WTC11 (cell line): ENCODE data around the gene MAGEB5. TPM values are rescaled to one million over a fixed set of nuclear protein-coding genes. Genes with fewer than 3 reads are reported as not detected.
"Not testable (repeated sequence)": the region's sequence is repeated elsewhere in the genome, so short reads cannot be mapped to it uniquely, and the experiment has no call there.

Experiments used
- ATAC-seq: fragments of 200-7000 bp; cut with Tn5 transposase; 2 replicates; pipeline ENCODE4 v1.10.0; 2021; ENCODE audit warnings: mild to moderate bottlenecking, moderate library complexity
- CTCF ChIA-PET: fragments of 300-600 bp; sonication (Branson Sonifier 250); formaldehyde crosslinking; loops from one replicate; lab custom pipeline; 2021; ENCODE audit warnings: antibody characterized with exemption; lab: Charles Lee
- POLR2A ChIA-PET: fragments of 350-600 bp; sonication (Branson Sonifier 250); formaldehyde crosslinking; loops from one replicate; lab custom pipeline; 2021; ENCODE audit warnings: antibody characterized with exemption; lab: Charles Lee
- DNase-seq: peaks from one replicate; pipeline ENCODE4 v3.0.0; 2021; ENCODE audit warnings: low spot score
- H3K27ac Mint-ChIP-seq: 2 replicates; pipeline ENCODE4 v1.8.0; 2021; ENCODE audit warnings: mixed read lengths
- H3K27me3 Mint-ChIP-seq: 2 replicates; pipeline ENCODE4 v1.8.0; 2021; ENCODE audit warnings: low read depth, mild to moderate bottlenecking, moderate library complexity, mixed read lengths
- H3K36me3 Mint-ChIP-seq: 2 replicates; pipeline ENCODE4 v1.8.0; 2021; ENCODE audit warnings: mixed read lengths
- H3K4me1 Mint-ChIP-seq: 2 replicates; pipeline ENCODE4 v1.8.0; 2022; ENCODE audit warnings: mixed read lengths
- H3K4me3 Mint-ChIP-seq: 2 replicates; pipeline ENCODE4 v1.8.0; 2021; ENCODE audit warnings: mild to moderate bottlenecking, moderate library complexity, mixed read lengths
- H3K9me3 Mint-ChIP-seq: 2 replicates; pipeline ENCODE4 v1.8.0; 2021; ENCODE audit warnings: mixed read lengths
- CBFB ChIP-seq: sonication (generic); formaldehyde crosslinking; IDR thresholded peaks from 2 replicates; pipeline ENCODE4 v1.8.1; 2022; ENCODE audit warnings: mild to moderate bottlenecking, low read depth, missing genetic modification reagents
- ESRRA ChIP-seq: sonication (generic); formaldehyde crosslinking; IDR thresholded peaks from 2 replicates; pipeline ENCODE4 v1.8.1; 2022; ENCODE audit warnings: mild to moderate bottlenecking, missing genetic modification reagents, borderline replicate concordance
- FOXJ3 ChIP-seq: sonication (generic); formaldehyde crosslinking; IDR thresholded peaks from 2 replicates; pipeline ENCODE4 v1.9.0; 2021; ENCODE audit warnings: missing genetic modification reagents, mild to moderate bottlenecking, borderline replicate concordance
- GRHL2 ChIP-seq: fragments of 250-450 bp; sonication (Bioruptor Pico); IDR thresholded peaks from 2 replicates; pipeline ENCODE4 v1.8.0; 2022; ENCODE audit warnings: mild to moderate bottlenecking, moderate library complexity; ENCODE audit not compliant: insufficient replicate concordance, severe bottlenecking
- KAT7 ChIP-seq: sonication (generic); formaldehyde crosslinking; IDR thresholded peaks from 2 replicates; pipeline ENCODE4 v1.8.1; 2023; ENCODE audit warnings: missing genetic modification reagents, mild to moderate bottlenecking, borderline replicate concordance
- NR1H2 ChIP-seq: sonication (generic); formaldehyde crosslinking; IDR thresholded peaks from 2 replicates; pipeline ENCODE4 v1.9.0; 2021; ENCODE audit warnings: mild to moderate bottlenecking, moderate library complexity, missing genetic modification reagents
- SMAD3 ChIP-seq: sonication (generic); formaldehyde crosslinking; IDR thresholded peaks from 2 replicates; pipeline ENCODE4 v1.8.0; 2022; ENCODE audit warnings: missing genetic modification reagents, mild to moderate bottlenecking, borderline replicate concordance
- TP53 ChIP-seq: sonication (generic); formaldehyde crosslinking; IDR thresholded peaks from 2 replicates; pipeline ENCODE4 v1.8.1; 2023; ENCODE audit warnings: mild to moderate bottlenecking, missing genetic modification reagents
- ZNF416 ChIP-seq: fragments of 250-450 bp; sonication (Bioruptor Pico); IDR thresholded peaks from 2 replicates; pipeline ENCODE4 v1.9.0; 2021; ENCODE audit warnings: mild to moderate bottlenecking, inconsistent platforms
- ZNF671 ChIP-seq: fragments of 250-450 bp; sonication (Bioruptor Pico); IDR thresholded peaks from 2 replicates; pipeline ENCODE4 v1.8.0; 2021; ENCODE audit warnings: mild to moderate bottlenecking
- total RNA-seq: library from RNA; stranded (reverse); gene quantifications from 3 replicates; pipeline ENCODE4 v1.2.3, GENCODE V29; 2021
- TF ChIP-seq, protein P1 (sequence below): sonication (generic); formaldehyde crosslinking; IDR thresholded peaks from 2 replicates; pipeline ENCODE4 v1.8.1; 2022; ENCODE audit warnings: low read depth, mild to moderate bottlenecking, moderate library complexity, missing genetic modification reagents, borderline replicate concordance
- TF ChIP-seq, protein P2 (sequence below): sonication (generic); formaldehyde crosslinking; IDR thresholded peaks from 2 replicates; pipeline ENCODE4 v1.8.0; 2023; ENCODE audit warnings: missing genetic modification reagents, mild to moderate bottlenecking, borderline replicate concordance
- TF ChIP-seq, protein P3 (sequence below): sonication (generic); formaldehyde crosslinking; IDR thresholded peaks from 2 replicates; pipeline ENCODE4 v1.8.0; 2022; ENCODE audit warnings: mild to moderate bottlenecking, missing genetic modification reagents
- TF ChIP-seq, protein P4 (sequence below): fragments of 250-450 bp; sonication (Bioruptor Pico); IDR thresholded peaks from 2 replicates; pipeline ENCODE4 v2.1.2; 2022; ENCODE audit warnings: mild to moderate bottlenecking, moderate library complexity
- TF ChIP-seq, protein P5 (sequence below): sonication (generic); formaldehyde crosslinking; IDR thresholded peaks from 2 replicates; pipeline ENCODE4 v1.8.0; 2022; ENCODE audit warnings: mild to moderate bottlenecking, missing genetic modification reagents
- TF ChIP-seq, protein P6 (sequence below): sonication (generic); formaldehyde crosslinking; conservative IDR thresholded peaks from 2 replicates; pipeline ENCODE4 v1.8.1; 2022; ENCODE audit warnings: mild to moderate bottlenecking, missing genetic modification reagents
- TF ChIP-seq, protein P7 (sequence below): sonication (generic); formaldehyde crosslinking; IDR thresholded peaks from 2 replicates; pipeline ENCODE4 v1.8.1; 2022; ENCODE audit warnings: low read depth, missing genetic modification reagents, borderline replicate concordance

The MAGEB5 gene
- total RNA-seq, 1 experiment from 2014 or later = not detected

DNA sequence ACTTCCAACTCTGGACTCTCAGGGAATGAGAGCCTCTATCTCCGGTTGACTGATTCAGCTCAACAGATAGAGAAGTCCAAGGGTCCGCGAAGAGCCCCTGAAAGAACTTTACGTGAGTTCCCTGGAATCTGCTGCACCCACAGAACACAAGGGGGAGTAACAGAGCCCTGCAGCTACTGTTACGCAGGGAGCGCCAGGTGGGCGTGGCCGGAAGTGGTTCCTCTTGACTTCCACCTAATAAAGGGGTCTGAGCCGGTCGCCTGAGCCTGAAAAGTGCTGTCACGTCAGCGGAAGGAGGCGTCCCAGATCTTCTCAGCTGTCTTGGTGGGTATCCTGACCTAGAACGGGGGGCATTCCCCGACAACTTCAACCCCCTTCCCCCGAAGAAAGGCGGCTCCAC, 23.8 kb upstream of the MAGEB5 start, which contains the start of gene MAGEB6:
MAGEB6 (plus strand) TSS at position 237 of the 400 bp plus-strand sequence. CDS start 1,407 bp downstream, outside the sequence.
- ATAC-seq (peak; percentile 57; the same call in 1 of the 2 replicates), DNase-seq (peak; percentile 11)
- ChIA-PET CTCF (no interaction called here), POLR2A (no interaction called here)
- H3K9me3 Mint-ChIP-seq = peaks cover 5% of the 10 kb centered on the region; the same call in 1 of the 2 replicates
- TF ChIP-seq FOXJ3 (no peak), SMAD3 (CRISPR knock-in tag) (no peak), NR1H2 (CRISPR knock-in tag) (no peak), ESRRA (no peak), ZNF671 (CRISPR knock-in tag) (no peak), GRHL2 (CRISPR knock-in tag) (no peak), ZNF416 (CRISPR knock-in tag) (no peak), KAT7 (CRISPR knock-in tag) (no peak), TP53 (CRISPR knock-in tag) (no peak), CBFB (CRISPR knock-in tag) (no peak)
- TF ChIP-seq, protein P1, sequence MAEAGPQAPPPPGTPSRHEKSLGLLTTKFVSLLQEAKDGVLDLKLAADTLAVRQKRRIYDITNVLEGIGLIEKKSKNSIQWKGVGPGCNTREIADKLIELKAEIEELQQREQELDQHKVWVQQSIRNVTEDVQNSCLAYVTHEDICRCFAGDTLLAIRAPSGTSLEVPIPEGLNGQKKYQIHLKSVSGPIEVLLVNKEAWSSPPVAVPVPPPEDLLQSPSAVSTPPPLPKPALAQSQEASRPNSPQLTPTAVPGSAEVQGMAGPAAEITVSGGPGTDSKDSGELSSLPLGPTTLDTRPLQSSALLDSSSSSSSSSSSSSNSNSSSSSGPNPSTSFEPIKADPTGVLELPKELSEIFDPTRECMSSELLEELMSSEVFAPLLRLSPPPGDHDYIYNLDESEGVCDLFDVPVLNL = no peak
- TF ChIP-seq, protein P2, sequence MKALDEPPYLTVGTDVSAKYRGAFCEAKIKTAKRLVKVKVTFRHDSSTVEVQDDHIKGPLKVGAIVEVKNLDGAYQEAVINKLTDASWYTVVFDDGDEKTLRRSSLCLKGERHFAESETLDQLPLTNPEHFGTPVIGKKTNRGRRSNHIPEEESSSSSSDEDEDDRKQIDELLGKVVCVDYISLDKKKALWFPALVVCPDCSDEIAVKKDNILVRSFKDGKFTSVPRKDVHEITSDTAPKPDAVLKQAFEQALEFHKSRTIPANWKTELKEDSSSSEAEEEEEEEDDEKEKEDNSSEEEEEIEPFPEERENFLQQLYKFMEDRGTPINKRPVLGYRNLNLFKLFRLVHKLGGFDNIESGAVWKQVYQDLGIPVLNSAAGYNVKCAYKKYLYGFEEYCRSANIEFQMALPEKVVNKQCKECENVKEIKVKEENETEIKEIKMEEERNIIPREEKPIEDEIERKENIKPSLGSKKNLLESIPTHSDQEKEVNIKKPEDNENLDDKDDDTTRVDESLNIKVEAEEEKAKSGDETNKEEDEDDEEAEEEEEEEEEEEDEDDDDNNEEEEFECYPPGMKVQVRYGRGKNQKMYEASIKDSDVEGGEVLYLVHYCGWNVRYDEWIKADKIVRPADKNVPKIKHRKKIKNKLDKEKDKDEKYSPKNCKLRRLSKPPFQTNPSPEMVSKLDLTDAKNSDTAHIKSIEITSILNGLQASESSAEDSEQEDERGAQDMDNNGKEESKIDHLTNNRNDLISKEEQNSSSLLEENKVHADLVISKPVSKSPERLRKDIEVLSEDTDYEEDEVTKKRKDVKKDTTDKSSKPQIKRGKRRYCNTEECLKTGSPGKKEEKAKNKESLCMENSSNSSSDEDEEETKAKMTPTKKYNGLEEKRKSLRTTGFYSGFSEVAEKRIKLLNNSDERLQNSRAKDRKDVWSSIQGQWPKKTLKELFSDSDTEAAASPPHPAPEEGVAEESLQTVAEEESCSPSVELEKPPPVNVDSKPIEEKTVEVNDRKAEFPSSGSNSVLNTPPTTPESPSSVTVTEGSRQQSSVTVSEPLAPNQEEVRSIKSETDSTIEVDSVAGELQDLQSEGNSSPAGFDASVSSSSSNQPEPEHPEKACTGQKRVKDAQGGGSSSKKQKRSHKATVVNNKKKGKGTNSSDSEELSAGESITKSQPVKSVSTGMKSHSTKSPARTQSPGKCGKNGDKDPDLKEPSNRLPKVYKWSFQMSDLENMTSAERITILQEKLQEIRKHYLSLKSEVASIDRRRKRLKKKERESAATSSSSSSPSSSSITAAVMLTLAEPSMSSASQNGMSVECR (CRISPR knock-in tag) = no peak
- TF ChIP-seq, protein P3, sequence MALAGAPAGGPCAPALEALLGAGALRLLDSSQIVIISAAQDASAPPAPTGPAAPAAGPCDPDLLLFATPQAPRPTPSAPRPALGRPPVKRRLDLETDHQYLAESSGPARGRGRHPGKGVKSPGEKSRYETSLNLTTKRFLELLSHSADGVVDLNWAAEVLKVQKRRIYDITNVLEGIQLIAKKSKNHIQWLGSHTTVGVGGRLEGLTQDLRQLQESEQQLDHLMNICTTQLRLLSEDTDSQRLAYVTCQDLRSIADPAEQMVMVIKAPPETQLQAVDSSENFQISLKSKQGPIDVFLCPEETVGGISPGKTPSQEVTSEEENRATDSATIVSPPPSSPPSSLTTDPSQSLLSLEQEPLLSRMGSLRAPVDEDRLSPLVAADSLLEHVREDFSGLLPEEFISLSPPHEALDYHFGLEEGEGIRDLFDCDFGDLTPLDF (CRISPR knock-in tag) = no peak
- TF ChIP-seq, protein P4, sequence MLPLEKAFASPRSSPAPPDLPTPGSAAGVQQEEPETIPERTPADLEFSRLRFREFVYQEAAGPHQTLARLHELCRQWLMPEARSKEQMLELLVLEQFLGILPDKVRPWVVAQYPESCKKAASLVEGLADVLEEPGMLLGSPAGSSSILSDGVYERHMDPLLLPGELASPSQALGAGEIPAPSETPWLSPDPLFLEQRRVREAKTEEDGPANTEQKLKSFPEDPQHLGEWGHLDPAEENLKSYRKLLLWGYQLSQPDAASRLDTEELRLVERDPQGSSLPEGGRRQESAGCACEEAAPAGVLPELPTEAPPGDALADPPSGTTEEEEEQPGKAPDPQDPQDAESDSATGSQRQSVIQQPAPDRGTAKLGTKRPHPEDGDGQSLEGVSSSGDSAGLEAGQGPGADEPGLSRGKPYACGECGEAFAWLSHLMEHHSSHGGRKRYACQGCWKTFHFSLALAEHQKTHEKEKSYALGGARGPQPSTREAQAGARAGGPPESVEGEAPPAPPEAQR (CRISPR knock-in tag) = no peak
- TF ChIP-seq, protein P5, sequence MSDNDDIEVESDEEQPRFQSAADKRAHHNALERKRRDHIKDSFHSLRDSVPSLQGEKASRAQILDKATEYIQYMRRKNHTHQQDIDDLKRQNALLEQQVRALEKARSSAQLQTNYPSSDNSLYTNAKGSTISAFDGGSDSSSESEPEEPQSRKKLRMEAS (CRISPR knock-in tag) = no peak
- H3K4me1 Mint-ChIP-seq = no peaks in the 10 kb centered on the region
- H3K4me3 Mint-ChIP-seq = no peak within 1 kb of the TSS
- no peaks in the 10 kb centered on the region for H3K36me3 Mint-ChIP-seq
- no peak within 1 kb of the TSS for H3K27ac Mint-ChIP-seq
- H3K27me3 Mint-ChIP-seq = no peaks in the 10 kb centered on the region

DNA sequence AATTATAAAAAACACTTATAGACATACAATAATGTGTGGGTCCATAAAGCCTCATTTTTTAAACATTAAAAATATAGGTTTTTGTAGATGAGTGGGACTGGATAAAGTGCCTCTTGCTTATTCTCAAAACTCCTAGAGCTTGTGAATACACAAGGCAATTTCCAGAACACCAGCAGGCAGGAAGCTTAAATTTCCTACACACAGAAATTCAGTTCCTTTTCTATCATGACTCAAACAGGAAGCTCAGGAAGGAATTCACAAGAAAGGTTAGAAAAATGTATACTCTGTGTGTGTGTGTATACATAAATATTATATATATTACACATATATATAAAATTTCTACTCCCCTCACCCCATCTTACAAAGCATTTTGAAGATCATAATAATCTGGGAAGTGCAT, 12.4 kb upstream of the MAGEB5 start:
- DNase-seq (no peak), ATAC-seq (no peak)
- Mint-ChIP-seq H3K36me3 (no peaks in the 10 kb centered on the region; the same call in 1 of the 2 replicates), H3K4me1 (no peaks in the 10 kb centered on the region), H3K27ac (no peak overlapping the region), H3K9me3 (peaks cover 13% of the 10 kb centered on the region), H3K27me3 (no peaks in the 10 kb centered on the region; the same call in 1 of the 2 replicates), H3K4me3 (no peak overlapping the region)
- ChIA-PET POLR2A (no interaction called here), CTCF (no interaction called here)
- TF ChIP-seq, protein P6, sequence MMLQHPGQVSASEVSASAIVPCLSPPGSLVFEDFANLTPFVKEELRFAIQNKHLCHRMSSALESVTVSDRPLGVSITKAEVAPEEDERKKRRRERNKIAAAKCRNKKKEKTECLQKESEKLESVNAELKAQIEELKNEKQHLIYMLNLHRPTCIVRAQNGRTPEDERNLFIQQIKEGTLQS (CRISPR knock-in tag) = no peak
- TF ChIP-seq, protein P7, sequence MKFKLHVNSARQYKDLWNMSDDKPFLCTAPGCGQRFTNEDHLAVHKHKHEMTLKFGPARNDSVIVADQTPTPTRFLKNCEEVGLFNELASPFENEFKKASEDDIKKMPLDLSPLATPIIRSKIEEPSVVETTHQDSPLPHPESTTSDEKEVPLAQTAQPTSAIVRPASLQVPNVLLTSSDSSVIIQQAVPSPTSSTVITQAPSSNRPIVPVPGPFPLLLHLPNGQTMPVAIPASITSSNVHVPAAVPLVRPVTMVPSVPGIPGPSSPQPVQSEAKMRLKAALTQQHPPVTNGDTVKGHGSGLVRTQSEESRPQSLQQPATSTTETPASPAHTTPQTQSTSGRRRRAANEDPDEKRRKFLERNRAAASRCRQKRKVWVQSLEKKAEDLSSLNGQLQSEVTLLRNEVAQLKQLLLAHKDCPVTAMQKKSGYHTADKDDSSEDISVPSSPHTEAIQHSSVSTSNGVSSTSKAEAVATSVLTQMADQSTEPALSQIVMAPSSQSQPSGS (CRISPR knock-in tag) = no peak

DNA sequence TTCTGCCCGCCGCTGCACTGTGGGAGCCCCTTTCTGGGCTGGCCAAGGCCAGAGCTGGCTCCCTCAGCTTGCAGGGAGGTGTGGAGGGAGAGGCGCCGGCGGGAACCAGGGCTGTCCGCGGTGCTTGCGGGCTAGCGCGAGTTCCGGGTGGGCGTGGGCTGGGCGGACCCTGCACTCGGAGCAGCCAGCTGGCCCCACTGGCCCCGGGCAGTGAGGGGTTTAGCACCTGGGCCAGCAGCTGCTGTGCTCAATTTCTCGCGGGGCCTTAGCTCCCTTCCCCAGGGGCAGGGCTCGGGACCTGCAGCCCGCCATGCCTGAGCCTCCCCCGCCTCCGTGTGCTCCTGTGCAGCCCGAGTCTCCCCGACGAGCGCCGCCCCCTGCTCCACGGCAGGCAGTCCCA, 11.3 kb upstream of the MAGEB5 start:
- H3K36me3 Mint-ChIP-seq, ATAC-seq, POLR2A ChIA-PET, H3K4me1 Mint-ChIP-seq, H3K4me3 Mint-ChIP-seq, DNase-seq, H3K27ac Mint-ChIP-seq, H3K27me3 Mint-ChIP-seq, CTCF ChIA-PET: not testable (repeated sequence)
- peaks cover 11% of the 10 kb centered on the region for H3K9me3 Mint-ChIP-seq
